SH-SY5Y (cell line): ENCODE measurements around the gene QPRT.

ENCODE experiments used
- GATA2 ChIP-seq: IDR thresholded peaks from 2 replicates; pipeline ENCODE4 v1.6.1; 2011; ENCODE audit warnings: mild to moderate bottlenecking, low read depth, low read length
- GATA3 ChIP-seq: IDR thresholded peaks from 2 replicates; pipeline ENCODE4 v1.6.1; 2011; ENCODE audit warnings: low read depth, mild to moderate bottlenecking, low read length, moderate library complexity

DNA sequence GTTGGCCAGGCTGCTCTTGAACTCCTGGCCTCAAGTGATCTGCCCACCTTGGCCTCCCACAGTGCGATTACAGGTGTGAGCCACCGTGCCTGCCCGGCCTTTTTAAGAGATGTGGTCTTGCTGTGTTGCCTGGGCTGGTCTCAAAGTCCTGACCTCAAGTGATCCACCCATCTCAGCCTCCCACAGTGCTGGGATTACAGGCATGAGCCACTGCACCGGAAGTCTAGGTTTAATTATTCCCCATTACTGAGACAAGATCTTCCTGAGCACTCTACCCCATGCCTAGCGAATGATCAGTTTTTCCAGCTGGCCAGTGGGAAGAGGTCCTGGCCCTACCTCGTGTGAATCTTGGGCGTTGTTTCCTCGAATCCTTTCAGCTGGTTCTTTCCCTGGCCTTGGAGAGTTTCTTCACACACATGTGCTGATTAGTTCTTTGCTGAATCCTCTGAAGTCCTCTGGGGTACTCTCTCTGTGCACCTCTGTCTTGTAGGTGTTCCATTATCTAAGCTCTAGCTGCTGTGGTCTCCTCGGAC lies 47.9 kb downstream of the QPRT start:
- no peak for TF ChIP-seq GATA2
- no peak for TF ChIP-seq GATA3
